Progenitor cell of endocrine pancreas (in vitro differentiated cells): ENCODE data around the gene NR2F1-AS1. TPM values are rescaled to one million over a fixed set of nuclear protein-coding genes. Genes with fewer than 3 reads are reported as not detected.

ENCODE experiments used
- DNase-seq: peaks from one replicate; pipeline ENCODE4 v3.0.0; 2021; ENCODE audit warnings: low spot score; ENCODE audit not compliant: unreplicated experiment
- H3K27ac Mint-ChIP-seq: 2 replicates; pipeline ENCODE4 v1.8.0; 2021; ENCODE audit warnings: mild to moderate bottlenecking, moderate library complexity, mixed read lengths
- H3K27me3 Mint-ChIP-seq: 2 replicates; pipeline ENCODE4 v1.8.0; 2021; ENCODE audit warnings: mixed read lengths
- H3K36me3 Mint-ChIP-seq: 2 replicates; pipeline ENCODE4 v1.8.0; 2022; ENCODE audit warnings: mixed read lengths; ENCODE audit not compliant: insufficient read depth
- H3K4me1 Mint-ChIP-seq: 2 replicates; pipeline ENCODE4 v1.8.0; 2021; ENCODE audit warnings: low read depth, mixed read lengths
- H3K4me3 Mint-ChIP-seq: 2 replicates; pipeline ENCODE4 v1.8.0; 2021; ENCODE audit warnings: low read depth, mild to moderate bottlenecking, moderate library complexity, mixed read lengths
- H3K9me3 Mint-ChIP-seq: 2 replicates; pipeline ENCODE4 v1.8.0; 2021; ENCODE audit warnings: low read depth, mixed read lengths
- total RNA-seq: library from RNA; stranded (reverse); gene quantifications from 2 replicates; pipeline ENCODE4 v1.2.1, GENCODE V29; 2021
- TF ChIP-seq, protein P1 (sequence below): fragments of 200-600 bp; sonication (generic); IDR thresholded peaks from one replicate; pipeline ENCODE4 v1.5.0; 2021; ENCODE audit warnings: antibody characterized with exemption, mild to moderate bottlenecking; ENCODE audit not compliant: unreplicated experiment

The NR2F1-AS1 gene
- total RNA-seq, 1 donor from 2014 or later = 6.3 TPM

DNA sequence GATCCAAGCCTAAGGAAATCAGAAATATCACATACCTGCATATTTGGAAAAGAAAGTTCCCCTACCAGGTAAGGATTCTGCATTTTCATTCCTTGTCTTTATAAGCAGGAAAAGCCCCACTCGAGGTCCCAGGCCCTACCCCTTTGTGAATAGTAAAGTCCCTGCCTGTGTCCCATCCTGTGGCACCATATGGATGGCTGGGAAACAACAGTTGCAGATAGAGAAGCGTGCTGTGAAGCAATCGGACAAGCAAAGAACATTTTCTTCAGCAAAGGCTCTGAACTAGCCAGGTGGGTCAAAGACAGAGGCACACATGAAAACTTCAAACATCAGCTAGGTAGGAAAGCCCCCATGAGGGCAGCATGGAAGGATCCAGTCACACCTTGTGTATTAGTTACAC is 169.3 kb downstream of the NR2F1-AS1 start:
- no peak for DNase-seq
- H3K9me3 Mint-ChIP-seq = no peaks in the 10 kb centered on the region
- TF ChIP-seq, protein P1, sequence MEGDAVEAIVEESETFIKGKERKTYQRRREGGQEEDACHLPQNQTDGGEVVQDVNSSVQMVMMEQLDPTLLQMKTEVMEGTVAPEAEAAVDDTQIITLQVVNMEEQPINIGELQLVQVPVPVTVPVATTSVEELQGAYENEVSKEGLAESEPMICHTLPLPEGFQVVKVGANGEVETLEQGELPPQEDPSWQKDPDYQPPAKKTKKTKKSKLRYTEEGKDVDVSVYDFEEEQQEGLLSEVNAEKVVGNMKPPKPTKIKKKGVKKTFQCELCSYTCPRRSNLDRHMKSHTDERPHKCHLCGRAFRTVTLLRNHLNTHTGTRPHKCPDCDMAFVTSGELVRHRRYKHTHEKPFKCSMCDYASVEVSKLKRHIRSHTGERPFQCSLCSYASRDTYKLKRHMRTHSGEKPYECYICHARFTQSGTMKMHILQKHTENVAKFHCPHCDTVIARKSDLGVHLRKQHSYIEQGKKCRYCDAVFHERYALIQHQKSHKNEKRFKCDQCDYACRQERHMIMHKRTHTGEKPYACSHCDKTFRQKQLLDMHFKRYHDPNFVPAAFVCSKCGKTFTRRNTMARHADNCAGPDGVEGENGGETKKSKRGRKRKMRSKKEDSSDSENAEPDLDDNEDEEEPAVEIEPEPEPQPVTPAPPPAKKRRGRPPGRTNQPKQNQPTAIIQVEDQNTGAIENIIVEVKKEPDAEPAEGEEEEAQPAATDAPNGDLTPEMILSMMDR = no peak
- H3K27me3 Mint-ChIP-seq = no peaks in the 10 kb centered on the region
- no peaks in the 10 kb centered on the region for H3K36me3 Mint-ChIP-seq
- peaks cover 11% of the 10 kb centered on the region for H3K4me1 Mint-ChIP-seq
- no peak overlapping the region for H3K4me3 Mint-ChIP-seq
- H3K27ac Mint-ChIP-seq = no peak overlapping the region

DNA sequence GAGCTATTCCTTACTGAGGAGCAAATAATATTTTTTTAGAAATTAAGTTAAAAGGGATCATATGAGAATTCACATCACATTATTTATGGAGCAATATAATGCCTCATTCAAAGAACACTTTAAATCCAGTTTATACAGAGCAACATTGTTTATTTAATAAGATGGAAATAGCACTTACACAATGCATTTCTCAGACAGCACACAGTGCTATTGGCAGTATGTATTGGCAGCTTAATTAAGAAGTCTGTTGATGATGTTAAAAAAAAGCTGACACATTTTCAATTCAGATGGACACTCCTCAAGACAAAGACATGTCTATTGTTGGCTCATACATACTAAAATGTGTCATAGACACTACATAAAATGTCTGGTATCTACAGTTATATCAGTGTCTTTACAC is 171.3 kb downstream of the NR2F1-AS1 start:
- H3K27me3 Mint-ChIP-seq = no peaks in the 10 kb centered on the region
- no peaks in the 10 kb centered on the region for H3K36me3 Mint-ChIP-seq
- peaks cover 11% of the 10 kb centered on the region for H3K4me1 Mint-ChIP-seq
- H3K4me3 Mint-ChIP-seq = no peak overlapping the region
- H3K27ac Mint-ChIP-seq = no peak overlapping the region
- DNase-seq = no peak
- TF ChIP-seq, protein P1 = no peak
- H3K9me3 Mint-ChIP-seq = peaks cover 4% of the 10 kb centered on the region

DNA sequence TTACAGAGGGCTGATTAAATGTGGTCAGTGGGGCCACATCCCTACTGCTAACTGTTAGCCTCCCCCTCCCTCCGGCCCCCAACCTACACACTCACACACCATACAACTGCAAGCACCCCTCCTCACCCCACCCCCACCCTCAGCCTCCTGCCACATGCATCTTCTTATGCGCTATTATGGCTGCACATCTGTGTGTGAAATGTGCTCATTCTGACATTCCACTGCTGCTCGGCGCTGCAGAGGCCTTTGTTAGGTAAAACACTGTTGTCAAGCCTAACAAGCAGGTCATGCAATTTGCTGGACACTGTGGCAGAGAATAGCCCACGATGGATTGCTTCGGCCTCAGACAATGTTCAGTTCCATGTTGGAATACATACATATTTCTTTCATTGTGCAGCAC is 173.6 kb downstream of the NR2F1-AS1 start:
- no peaks in the 10 kb centered on the region for H3K36me3 Mint-ChIP-seq
- peaks cover 4% of the 10 kb centered on the region for H3K9me3 Mint-ChIP-seq
- H3K27ac Mint-ChIP-seq = no peak overlapping the region
- H3K27me3 Mint-ChIP-seq = no peaks in the 10 kb centered on the region
- H3K4me1 Mint-ChIP-seq = peaks cover 24% of the 10 kb centered on the region
- H3K4me3 Mint-ChIP-seq = no peak overlapping the region
- TF ChIP-seq, protein P1 = no peak
- DNase-seq = no peak

DNA sequence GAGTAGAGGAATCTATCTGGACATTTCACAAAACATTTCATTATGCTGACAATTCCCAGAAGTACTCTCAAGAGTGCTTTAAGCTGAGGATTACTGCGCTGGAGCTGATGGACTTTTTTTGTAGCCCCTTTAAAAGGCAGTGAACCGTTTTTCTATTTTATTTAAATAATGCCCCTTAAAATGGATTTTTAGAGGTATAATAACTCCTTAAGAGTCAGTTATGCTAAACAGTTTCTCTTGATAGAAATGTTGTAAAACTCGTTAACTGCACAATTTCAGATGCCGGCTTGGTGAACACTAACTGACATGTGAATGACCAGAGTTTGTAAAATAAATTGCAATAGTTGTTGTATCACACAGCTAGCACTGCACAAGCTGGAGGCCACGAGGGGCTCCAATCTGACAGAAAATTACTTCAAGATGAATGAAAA is 174.0 kb downstream of the NR2F1-AS1 start:
- DNase-seq = no peak
- H3K4me1 Mint-ChIP-seq = peaks cover 24% of the 10 kb centered on the region
- H3K9me3 Mint-ChIP-seq = peaks cover 4% of the 10 kb centered on the region
- H3K27ac Mint-ChIP-seq = no peak overlapping the region
- TF ChIP-seq, protein P1 = no peak
- H3K36me3 Mint-ChIP-seq = no peaks in the 10 kb centered on the region
- H3K4me3 Mint-ChIP-seq = no peak overlapping the region
- H3K27me3 Mint-ChIP-seq = no peaks in the 10 kb centered on the region

DNA sequence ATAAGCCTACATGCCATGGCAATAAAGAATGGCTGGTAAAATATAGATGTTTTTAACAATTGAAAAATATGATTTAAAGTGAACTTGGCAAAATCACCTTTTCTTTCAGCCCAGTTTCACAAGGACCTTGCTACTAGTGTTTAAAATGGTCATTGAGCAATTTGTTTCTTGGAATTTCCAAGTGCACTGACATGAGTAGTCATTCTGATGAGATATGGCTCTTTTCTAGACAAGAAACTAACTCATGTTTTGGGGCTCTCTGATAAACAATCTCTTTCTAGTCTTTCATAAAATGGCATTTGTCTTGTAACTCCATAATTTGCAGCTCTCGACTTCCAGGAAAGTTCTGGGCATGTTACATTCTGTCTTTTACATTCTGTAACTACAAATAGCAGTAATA is 176.8 kb downstream of the NR2F1-AS1 start:
- no peak for DNase-seq
- Mint-ChIP-seq H3K27ac (no peak overlapping the region), H3K9me3 (peaks cover 4% of the 10 kb centered on the region), H3K4me3 (no peak overlapping the region), H3K27me3 (peaks cover 2% of the 10 kb centered on the region), H3K36me3 (no peaks in the 10 kb centered on the region), H3K4me1 (peaks cover 26% of the 10 kb centered on the region)
- TF ChIP-seq, protein P1 = no peak
